Mammary epithelial cell (primary cell): ENCODE data around the gene PLEKHM1.
"Not testable (repeated sequence)": the region's sequence is repeated elsewhere in the genome, so short reads cannot be mapped to it uniquely, and the experiment has no call there.

Experiments used
- CTCF ChIP-seq, 2 donors: IDR thresholded peaks in 1 of 2; conservative IDR thresholded peaks in 1 of 2; 2 replicates each; pipeline ENCODE4 v1.5.1; 2011 to 2012; ENCODE audit warnings: inconsistent platforms in 2 of 2, low read length in 2 of 2, mild to moderate bottlenecking in 2 of 2, control low read depth in 1 of 2, low read depth in 1 of 2; ENCODE audit not compliant: insufficient read depth in 1 of 2; ENCODE audit errors: extremely low read depth in 1 of 2
- EZH2 ChIP-seq: IDR thresholded peaks from 2 replicates; pipeline ENCODE4 v1.6.1; 2012; ENCODE audit warnings: low read length, inconsistent platforms, borderline replicate concordance

DNA sequence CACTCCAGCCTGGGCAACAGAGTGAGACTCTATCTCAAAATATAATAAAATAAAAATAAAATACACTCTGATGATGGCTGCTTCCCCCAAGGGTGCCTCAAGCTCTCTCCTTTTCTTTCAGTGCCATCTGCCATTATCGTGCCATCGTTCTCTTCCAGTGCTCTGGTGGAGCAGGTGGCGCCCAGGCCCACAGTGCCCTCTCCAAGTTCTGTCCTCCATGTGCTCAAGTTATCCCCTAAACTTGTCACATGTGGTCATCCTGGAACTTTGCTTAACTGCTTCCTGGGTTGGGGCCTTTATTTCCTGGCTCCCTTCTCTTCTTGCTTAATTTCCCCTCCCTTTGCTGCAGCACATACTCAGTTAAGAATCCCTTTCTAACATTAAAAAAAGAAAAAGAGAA lies 6.0 kb upstream of the PLEKHM1 start:
- not testable (repeated sequence) for TF ChIP-seq EZH2; CTCF (conservative IDR thresholded peaks at IDR 0.05 in 1 of 2, IDR thresholded peaks at IDR 0.05 in 1 of 2; ENCODE audit: extremely low read depth in 1 of 2, insufficient read depth in 1 of 2, low read depth in 1 of 2, low read length in 2 of 2)
